CD1c-positive myeloid dendritic cell (primary cell): ENCODE measurements around the gene DISP3.
A peak's percentile ranks its signal among the peaks of the same experiment; 100 is the strongest.

Experiments
- DNase-seq: peaks from one replicate; pipeline ENCODE4 v3.0.0-alpha.2; 2016; ENCODE audit errors: extremely low spot score

DISP3 gene

GRCh38 chr1:11543796-11544195 is 64.8 kb downstream of the DISP3 start:
- DNase-seq: no peak

- DNase-seq: no peak
These were observed 67.5 kb downstream of the DISP3 start for GRCh38 chr1:11546456-11546855.

- peak; percentile 55 for DNase-seq
These were observed 71.8 kb downstream of the DISP3 start for GRCh38 chr1:11550664-11551283.

GRCh38 chr1:11558276-11558675 is 79.3 kb downstream of the DISP3 start:
- no peak for DNase-seq

GRCh38 chr1:11558871-11559590 is 80.1 kb downstream of the DISP3 start:
- DNase-seq: no peak

- no peak for DNase-seq
These were observed 80.6 kb downstream of the DISP3 start for GRCh38 chr1:11559591-11559970.

- no peak for DNase-seq
These were observed 81.1 kb downstream of the DISP3 start for GRCh38 chr1:11560061-11560460.

- no peak for DNase-seq
These were observed 82.8 kb downstream of the DISP3 start for GRCh38 chr1:11561740-11562139.

- DNase-seq: no peak
These were observed 83.7 kb downstream of the DISP3 start for GRCh38 chr1:11562664-11563063.

GRCh38 chr1:11563560-11564069 is 84.7 kb downstream of the DISP3 start:
- no peak for DNase-seq

- no peak for DNase-seq
These were observed 85.3 kb downstream of the DISP3 start for GRCh38 chr1:11564237-11564636.

- no peak for DNase-seq
These were observed 87.3 kb downstream of the DISP3 start for GRCh38 chr1:11566042-11566850.

- DNase-seq: no peak
These were observed 88.5 kb downstream of the DISP3 start for GRCh38 chr1:11567244-11568065.

GRCh38 chr1:11568687-11569086 is 89.7 kb downstream of the DISP3 start:
- no peak for DNase-seq

GRCh38 chr1:11569551-11569950 is 90.6 kb downstream of the DISP3 start:
- no peak for DNase-seq

- no peak for DNase-seq
These were observed 91.0 kb downstream of the DISP3 start for GRCh38 chr1:11569954-11570353.

GRCh38 chr1:11570821-11571380 is 91.9 kb downstream of the DISP3 start:
- DNase-seq: no peak

- DNase-seq: peak; percentile 3
These were observed 93.1 kb downstream of the DISP3 start for GRCh38 chr1:11571906-11572616.

GRCh38 chr1:11573116-11573692 is 94.2 kb downstream of the DISP3 start:
- DNase-seq: no peak

GRCh38 chr1:11575553-11575952 is 96.6 kb downstream of the DISP3 start:
- DNase-seq: no peak
